HepG2 (cell line): ENCODE data around the gene AKAP10.

ENCODE experiments used
- ADNP ChIP-seq: sonication (generic); formaldehyde crosslinking; IDR thresholded peaks from 2 replicates; pipeline ENCODE4 v1.4.0; 2020; ENCODE audit warnings: missing genetic modification reagents
- CTCF ChIP-seq: sonication (generic); formaldehyde crosslinking; IDR thresholded peaks from 2 replicates; pipeline ENCODE4 v1.5.0; 2020; ENCODE audit warnings: mild to moderate bottlenecking, missing genetic modification reagents, moderate library complexity
- EZH2 ChIP-seq: conservative IDR thresholded peaks from 2 replicates; pipeline ENCODE4 v1.6.1; 2012; ENCODE audit warnings: mild to moderate bottlenecking, low read depth, low read length, moderate library complexity
- HNF1B ChIP-seq: sonication (generic); formaldehyde crosslinking; IDR thresholded peaks from 2 replicates; pipeline ENCODE4 v1.5.1; 2020; ENCODE audit warnings: mild to moderate bottlenecking, moderate library complexity, missing genetic modification reagents
- LRRFIP1 ChIP-seq: sonication (generic); formaldehyde crosslinking; conservative IDR thresholded peaks from 2 replicates; pipeline ENCODE4 v1.4.0; 2020; ENCODE audit warnings: missing genetic modification reagents
- PATZ1 ChIP-seq: sonication (generic); formaldehyde crosslinking; IDR thresholded peaks from 2 replicates; pipeline ENCODE4 v1.4.0; 2020; ENCODE audit warnings: missing genetic modification reagents
- PBX2 ChIP-seq: IDR thresholded peaks from 2 replicates; pipeline ENCODE4 v1.6.1; 2016; ENCODE audit warnings: control low read depth
- SALL1 ChIP-seq: sonication (generic); formaldehyde crosslinking; IDR thresholded peaks from 2 replicates; pipeline ENCODE4 v1.8.0; 2022; ENCODE audit warnings: mild to moderate bottlenecking, missing genetic modification reagents
- THRA ChIP-seq: sonication (generic); formaldehyde crosslinking; IDR thresholded peaks from 2 replicates; pipeline ENCODE4 v1.4.0; 2020; ENCODE audit warnings: missing genetic modification reagents, borderline replicate concordance
- ZNF350 ChIP-seq: sonication (generic); formaldehyde crosslinking; IDR thresholded peaks from 2 replicates; pipeline ENCODE4 v1.4.0; 2020; ENCODE audit warnings: mild to moderate bottlenecking, low read depth, missing genetic modification reagents, borderline replicate concordance
- ZNF687 ChIP-seq: sonication (generic); formaldehyde crosslinking; IDR thresholded peaks from 2 replicates; pipeline ENCODE4 v1.5.1; 2020; ENCODE audit warnings: mild to moderate bottlenecking, missing genetic modification reagents, moderate library complexity

GRCh38 chr17:19867329-19868078 lies 110.1 kb downstream of the AKAP10 start, which contains the start of gene ULK2:
- TF ChIP-seq ZNF350 (CRISPR knock-in tag) (no peak), SALL1 (CRISPR knock-in tag) (no peak), EZH2 (no peak), PATZ1 (CRISPR knock-in tag) (no peak), LRRFIP1 (CRISPR knock-in tag) (no peak), ZNF687 (CRISPR knock-in tag) (peak; percentile 76; the same call in 1 of the 2 replicates), ADNP (no peak), CTCF (CRISPR knock-in tag) (no peak), HNF1B (CRISPR knock-in tag) (no peak), PBX2 (no peak), THRA (CRISPR knock-in tag) (no peak)
